DMS114 treated with DMSO at 0.1 percent for 48 hours (cell line): Measurements from ENCODE around the gene AUTS2.

Source experiments
- DNase-seq: peaks from one replicate; lab custom pipeline; 2025; ENCODE audit not compliant: unreplicated experiment; lab: John Stamatoyannopoulos, UW

The AUTS2 gene

GRCh38 chr7:70047384-70047783 lies 449.1 kb downstream of the AUTS2 start:
- no peak for DNase-seq

- no peak for DNase-seq
These were observed 449.7 kb downstream of the AUTS2 start for GRCh38 chr7:70047891-70048448.

GRCh38 chr7:70051726-70052125 lies 453.5 kb downstream of the AUTS2 start:
- DNase-seq, result no peak

GRCh38 chr7:70052691-70053090 lies 454.4 kb downstream of the AUTS2 start:
- no peak for DNase-seq

GRCh38 chr7:70053421-70053820 lies 455.1 kb downstream of the AUTS2 start:
- no peak for DNase-seq

- DNase-seq, result no peak
These were observed 455.7 kb downstream of the AUTS2 start for GRCh38 chr7:70053989-70054388.

GRCh38 chr7:70056363-70056762 lies 458.1 kb downstream of the AUTS2 start:
- DNase-seq, result no peak

- no peak for DNase-seq
These were observed 462.2 kb downstream of the AUTS2 start for GRCh38 chr7:70060298-70061068.

GRCh38 chr7:70063371-70063770 lies 465.1 kb downstream of the AUTS2 start:
- no peak for DNase-seq

- no peak for DNase-seq
These were observed 465.7 kb downstream of the AUTS2 start for GRCh38 chr7:70063927-70064326.

- DNase-seq, result no peak
These were observed 468.6 kb downstream of the AUTS2 start for GRCh38 chr7:70066844-70067243.

GRCh38 chr7:70068531-70068930 lies 470.3 kb downstream of the AUTS2 start:
- DNase-seq, result no peak

GRCh38 chr7:70069977-70070376 lies 471.7 kb downstream of the AUTS2 start:
- DNase-seq, result no peak

GRCh38 chr7:70071766-70072165 lies 473.5 kb downstream of the AUTS2 start:
- no peak for DNase-seq

GRCh38 chr7:70072220-70072619 lies 473.9 kb downstream of the AUTS2 start:
- no peak for DNase-seq

- DNase-seq, result no peak
These were observed 478.1 kb downstream of the AUTS2 start for GRCh38 chr7:70076325-70076724.

GRCh38 chr7:70082099-70082611 lies 483.9 kb downstream of the AUTS2 start:
- no peak for DNase-seq

- no peak for DNase-seq
These were observed 493.1 kb downstream of the AUTS2 start for GRCh38 chr7:70091362-70091761.

GRCh38 chr7:70092314-70093204 lies 494.3 kb downstream of the AUTS2 start:
- DNase-seq, result no peak

- no peak for DNase-seq
These were observed 495.1 kb downstream of the AUTS2 start for GRCh38 chr7:70093205-70093904.

GRCh38 chr7:70094831-70095230 lies 496.6 kb downstream of the AUTS2 start:
- no peak for DNase-seq
